HEK293T (cell line): ENCODE results near the gene CTTN.

ENCODE experiments used
- CTCF ChIA-PET: fragments of 350-600 bp; formaldehyde crosslinking; extraction: SDS; loops from one replicate; lab custom pipeline; 2021; ENCODE audit warnings: antibody characterized with exemption, inconsistent platforms; lab: Yijun Ruan, JAX
- POLR2A ChIA-PET: fragments of 350-600 bp; formaldehyde crosslinking; extraction: SDS; loops from one replicate; lab custom pipeline; 2020; ENCODE audit warnings: antibody characterized with exemption, inconsistent platforms; lab: Yijun Ruan, JAX
- DNase-seq: peaks from one replicate; pipeline ENCODE4 v3.0.0; 2012; ENCODE audit warnings: mixed read lengths; ENCODE audit errors: extremely low spot score
- ARNT ChIP-seq: fragments of 450-650 bp; IDR thresholded peaks from 2 replicates; pipeline ENCODE4 v1.6.1; 2017; ENCODE audit warnings: mild to moderate bottlenecking
- BHLHE40 ChIP-seq: fragments of 450-650 bp; IDR thresholded peaks from 2 replicates; pipeline ENCODE4 v1.6.1; 2016; ENCODE audit warnings: mild to moderate bottlenecking, moderate library complexity, borderline replicate concordance
- CTBP1 ChIP-seq: fragments of 450-650 bp; IDR thresholded peaks from 2 replicates; pipeline ENCODE4 v1.6.1; 2016; ENCODE audit warnings: borderline replicate concordance
- ELF4 ChIP-seq: fragments of 450-650 bp; IDR thresholded peaks from 2 replicates; pipeline ENCODE4 v1.6.1; 2017; ENCODE audit warnings: antibody characterized with exemption
- FOXA1 ChIP-seq: fragments of 450-650 bp; IDR thresholded peaks from 2 replicates; pipeline ENCODE4 v1.6.1; 2016; ENCODE audit warnings: mild to moderate bottlenecking
- FOXK2 ChIP-seq: fragments of 450-650 bp; IDR thresholded peaks from 2 replicates; pipeline ENCODE4 v1.6.1; 2016; ENCODE audit warnings: mild to moderate bottlenecking
- FOXM1 ChIP-seq: fragments of 450-650 bp; IDR thresholded peaks from 2 replicates; pipeline ENCODE4 v1.6.1; 2017; ENCODE audit warnings: mild to moderate bottlenecking, borderline replicate concordance
- HDGF ChIP-seq: fragments of 450-650 bp; IDR thresholded peaks from 2 replicates; pipeline ENCODE4 v1.6.1; 2017; ENCODE audit warnings: antibody characterized with exemption, borderline replicate concordance
- L3MBTL2 ChIP-seq: fragments of 450-650 bp; conservative IDR thresholded peaks from 2 replicates; pipeline ENCODE4 v1.6.1; 2016; ENCODE audit warnings: mild to moderate bottlenecking
- LEF1 ChIP-seq: fragments of 450-650 bp; IDR thresholded peaks from 2 replicates; pipeline ENCODE4 v1.6.1; 2017; ENCODE audit warnings: mild to moderate bottlenecking, borderline replicate concordance
- NFRKB ChIP-seq: fragments of 450-650 bp; IDR thresholded peaks from 2 replicates; pipeline ENCODE4 v1.6.1; 2016; ENCODE audit warnings: mild to moderate bottlenecking, moderate library complexity
- PKNOX1 ChIP-seq: fragments of 450-650 bp; IDR thresholded peaks from 2 replicates; pipeline ENCODE4 v1.6.1; 2016
- SP1 ChIP-seq: fragments of 450-650 bp; IDR thresholded peaks from 2 replicates; pipeline ENCODE4 v1.6.1; 2017
- SUZ12 ChIP-seq: fragments of 450-650 bp; IDR thresholded peaks from 2 replicates; pipeline ENCODE4 v1.6.1; 2016; ENCODE audit warnings: mild to moderate bottlenecking
- TARDBP ChIP-seq: fragments of 450-650 bp; IDR thresholded peaks from 2 replicates; pipeline ENCODE4 v1.6.1; 2016
- ZNF384 ChIP-seq: fragments of 450-650 bp; IDR thresholded peaks from 2 replicates; pipeline ENCODE4 v1.6.1; 2016

Gene CTTN

DNA sequence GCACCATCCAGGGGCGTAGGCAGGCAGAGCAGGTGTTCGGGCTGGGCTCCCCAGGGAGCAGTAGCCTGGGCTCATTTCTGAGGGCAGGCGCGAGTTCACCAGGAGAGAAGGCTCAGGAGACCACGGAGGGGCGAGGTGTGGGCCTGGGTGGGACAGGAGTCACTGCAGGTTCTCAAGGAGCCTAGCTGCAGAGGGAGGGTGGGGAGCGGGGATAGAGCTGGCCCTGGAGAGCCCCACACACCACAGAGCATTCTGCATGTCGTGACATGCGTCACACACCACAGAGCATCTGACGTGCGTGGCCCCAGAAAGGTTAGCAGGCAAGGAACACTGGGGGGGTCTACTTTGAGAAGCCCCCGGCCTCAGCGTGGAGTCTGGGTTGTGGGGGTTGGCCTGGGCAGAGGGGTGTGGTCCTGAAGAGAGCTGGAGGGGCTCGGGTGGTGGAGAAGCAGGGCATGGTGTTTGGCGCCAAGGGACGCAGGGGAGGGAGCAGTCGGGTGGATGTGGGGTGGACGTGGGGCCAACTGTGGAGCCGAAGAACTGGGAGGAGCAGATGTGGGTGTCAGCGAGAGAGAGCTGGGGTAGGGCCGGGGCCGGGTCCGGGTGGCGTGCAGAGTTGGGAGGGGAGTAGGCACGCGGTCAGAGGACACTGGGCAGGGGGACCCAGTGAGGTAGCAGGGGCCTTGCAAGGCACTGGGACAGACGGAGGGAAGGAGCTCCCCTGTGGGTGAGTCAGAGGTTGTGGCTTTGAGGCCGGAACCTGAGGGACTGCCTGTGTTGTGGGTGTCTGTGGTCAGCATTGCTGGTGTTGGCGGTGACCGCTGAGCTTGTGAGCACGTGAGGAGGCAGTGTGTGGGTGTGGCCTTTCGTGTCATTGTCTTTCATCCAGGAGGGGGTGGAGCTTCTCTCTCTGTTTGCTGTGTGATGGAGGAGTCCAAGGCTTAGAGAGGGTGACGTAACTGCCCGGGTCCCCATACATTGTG, 25.5 kb downstream of the CTTN start:
- POLR2A ChIA-PET: no interaction called here
- DNase-seq: no peak

DNA sequence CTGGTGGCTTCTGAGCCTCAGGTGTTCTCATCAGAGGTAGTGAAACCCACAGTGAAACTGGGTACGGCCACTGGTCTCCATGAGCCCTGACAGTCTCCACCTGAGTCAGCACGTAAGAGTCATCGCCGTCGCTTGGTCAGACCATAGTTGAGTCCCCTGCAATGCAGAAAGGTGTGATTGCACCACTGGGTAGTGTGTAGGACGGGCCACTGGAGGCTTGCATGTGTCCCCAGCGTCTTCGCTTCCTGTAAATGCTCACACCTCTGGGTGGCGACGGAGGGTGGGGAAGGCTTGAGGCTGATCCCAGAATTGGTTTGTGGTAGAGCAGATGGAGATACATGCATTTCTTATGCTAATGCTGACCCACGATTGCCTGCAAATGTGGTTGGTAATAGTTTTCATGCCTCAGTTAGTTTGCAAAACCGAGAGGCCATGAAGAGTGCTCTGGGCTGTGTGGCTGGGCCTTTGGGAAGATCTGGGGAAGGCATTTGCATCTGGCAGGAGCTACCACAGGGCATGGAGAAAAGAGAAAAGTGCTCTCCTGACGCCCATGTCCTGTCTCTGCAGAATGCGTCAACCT, 26.5 kb downstream of the CTTN start:
- TF ChIP-seq ELF4 (no peak), SUZ12 (no peak), L3MBTL2 (no peak), FOXM1 (no peak), HDGF (no peak), ZNF384 (no peak), FOXK2 (no peak), SP1 (no peak), FOXA1 (no peak), LEF1 (no peak), NFRKB (no peak)
- ChIA-PET CTCF (no interaction called here), POLR2A (no interaction called here)
- DNase-seq: no peak

More for the DNA sequence above, 25.5 kb downstream of the CTTN start:
- CTCF ChIA-PET: no interaction called here
- no peak for TF ChIP-seq ARNT
- no peak for TF ChIP-seq TARDBP
- TF ChIP-seq FOXK2: no peak
- TF ChIP-seq CTBP1: no peak
- TF ChIP-seq SUZ12: no peak
- no peak for TF ChIP-seq FOXA1
- no peak for TF ChIP-seq HDGF
- no peak for TF ChIP-seq SP1
- no peak for TF ChIP-seq ZNF384
- TF ChIP-seq LEF1: no peak
- TF ChIP-seq FOXM1: no peak
- no peak for TF ChIP-seq L3MBTL2
- TF ChIP-seq BHLHE40: no peak
- TF ChIP-seq PKNOX1: no peak
- no peak for TF ChIP-seq ELF4

GRCh38 chr11:70427436-70427835, 29.1 kb downstream of the CTTN start:
- no peak for DNase-seq
- ChIA-PET POLR2A (interaction anchor here (0.7 kb wide), 1 partner anchor 29 kb away, joined by 3 read pairs; the partner anchor contains the start of gene CTTN), CTCF (no interaction called here)
- no peak for TF ChIP-seq FOXK2
- no peak for TF ChIP-seq CTBP1
- no peak for TF ChIP-seq FOXA1
- TF ChIP-seq ZNF384: no peak
- no peak for TF ChIP-seq SP1
- no peak for TF ChIP-seq FOXM1
- TF ChIP-seq LEF1: no peak
- no peak for TF ChIP-seq BHLHE40
- TF ChIP-seq HDGF: no peak
- TF ChIP-seq TARDBP: no peak
- no peak for TF ChIP-seq ELF4
- no peak for TF ChIP-seq L3MBTL2
- no peak for TF ChIP-seq SUZ12
- no peak for TF ChIP-seq ARNT
- TF ChIP-seq NFRKB: no peak
- TF ChIP-seq PKNOX1: no peak

GRCh38 chr11:70428701-70429427, 30.5 kb downstream of the CTTN start:
- DNase-seq: no peak
- ChIA-PET POLR2A (no interaction called here), CTCF (interaction anchor here (0.6 kb wide), 1 partner anchor 203 kb away, joined by 3 read pairs; no protein-coding TSS in a partner anchor)
- TF ChIP-seq NFRKB (no peak), ELF4 (no peak), FOXK2 (no peak), ZNF384 (no peak), HDGF (no peak), SP1 (no peak), SUZ12 (no peak), FOXM1 (no peak), LEF1 (no peak), ARNT (no peak), FOXA1 (no peak), BHLHE40 (no peak), PKNOX1 (no peak), CTBP1 (no peak)

DNA sequence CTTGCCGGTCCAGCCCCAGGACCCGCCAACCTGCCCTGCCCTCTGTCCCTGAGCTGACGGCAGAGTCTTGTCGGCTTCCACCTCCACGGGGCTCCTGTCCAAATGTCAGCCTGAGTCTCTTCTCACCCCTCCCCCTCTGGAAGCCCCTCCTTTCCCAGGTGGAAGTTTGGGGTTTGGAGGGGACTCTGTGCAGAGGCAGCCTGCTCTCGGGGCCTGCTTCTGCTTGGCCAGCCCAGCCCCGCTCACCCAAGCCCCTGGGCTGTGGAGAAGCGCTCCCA, 31.0 kb downstream of the CTTN start:
- TF ChIP-seq ELF4 (no peak), SUZ12 (no peak), TARDBP (no peak), HDGF (no peak), BHLHE40 (no peak), PKNOX1 (no peak), SP1 (no peak), NFRKB (no peak), LEF1 (no peak)
- CTCF ChIA-PET: interaction anchor here (0.6 kb wide), 1 partner anchor 204 kb away, joined by 3 read pairs; no protein-coding TSS in a partner anchor

More for the DNA sequence above, 31.0 kb downstream of the CTTN start:
- DNase-seq: no peak
- POLR2A ChIA-PET: no interaction called here
